HL-60/S4 treated with phorbol 12-myristate 13-acetate at 8.2 ng/mL for 4 days and 3 days (cell line): Measurements from ENCODE around the gene MACROD2.

Experiments used
- in situ Hi-C: fragments of 300-500 bp; cut with MboI; formaldehyde crosslinking; loops from 2 replicates; pipeline ENCODE4 v1.15.0; 2022; ENCODE audit warnings: low sequenced_read_pairs

The MACROD2 gene

GRCh38 chr20:14780508-14780907 is 785.2 kb downstream of the MACROD2 start:
- in situ Hi-C loops = no loop called here

- in situ Hi-C loops = no loop called here
Measured at GRCh38 chr20:14782731-14783130, 787.4 kb downstream of the MACROD2 start.

- in situ Hi-C loops = no loop called here
Measured at GRCh38 chr20:14783766-14784165, 788.5 kb downstream of the MACROD2 start.

- in situ Hi-C loops = no loop called here
Measured at GRCh38 chr20:14785065-14785743, 789.9 kb downstream of the MACROD2 start.

- in situ Hi-C loops = no loop called here
Measured at GRCh38 chr20:14790190-14790589, 794.9 kb downstream of the MACROD2 start.

GRCh38 chr20:14790771-14791620 is 795.7 kb downstream of the MACROD2 start:
- in situ Hi-C loops = no loop called here

- in situ Hi-C loops = no loop called here
Measured at GRCh38 chr20:14792915-14793314, 797.6 kb downstream of the MACROD2 start.

- in situ Hi-C loops = no loop called here
Measured at GRCh38 chr20:14799545-14800216, 804.4 kb downstream of the MACROD2 start.

GRCh38 chr20:14800707-14801425 is 805.5 kb downstream of the MACROD2 start:
- in situ Hi-C loops = no loop called here

GRCh38 chr20:14801591-14802325 is 806.4 kb downstream of the MACROD2 start:
- in situ Hi-C loops = no loop called here

GRCh38 chr20:14807224-14807623 is 811.9 kb downstream of the MACROD2 start:
- in situ Hi-C loops = no loop called here

GRCh38 chr20:14815340-14815739 is 820.0 kb downstream of the MACROD2 start:
- in situ Hi-C loops = no loop called here

- in situ Hi-C loops = no loop called here
Measured at GRCh38 chr20:14816471-14816870, 821.2 kb downstream of the MACROD2 start.

- in situ Hi-C loops = no loop called here
Measured at GRCh38 chr20:14817101-14817500, 821.8 kb downstream of the MACROD2 start.

- in situ Hi-C loops = no loop called here
Measured at GRCh38 chr20:14820771-14821170, 825.5 kb downstream of the MACROD2 start.

GRCh38 chr20:14821251-14821650 is 825.9 kb downstream of the MACROD2 start:
- in situ Hi-C loops = no loop called here

- in situ Hi-C loops = no loop called here
Measured at GRCh38 chr20:14824996-14825395, 829.7 kb downstream of the MACROD2 start.

GRCh38 chr20:14826543-14827313 is 831.4 kb downstream of the MACROD2 start:
- in situ Hi-C loops = no loop called here

- in situ Hi-C loops = no loop called here
Measured at GRCh38 chr20:14828459-14828858, 833.1 kb downstream of the MACROD2 start.

- in situ Hi-C loops = no loop called here
Measured at GRCh38 chr20:14829906-14830305, 834.6 kb downstream of the MACROD2 start.
